Ovary (tissue), 9 donors: ENCODE measurements around the gene UBE3D. TPM values are rescaled to one million over a fixed set of nuclear protein-coding genes. Genes with fewer than 3 reads are reported as not detected.
"Not testable (repeated sequence)": the region's sequence is repeated elsewhere in the genome, so short reads cannot be mapped to it uniquely, and the experiment has no call there.

Source experiments
- DNase-seq, 5 donors: peaks; one replicate each; pipeline ENCODE4 v3.0.0-alpha.2; 2019 to 2020
- H3K27ac ChIP-seq, 2 donors: fragments of 200-600 bp; one replicate each; pipeline versions ENCODE4 v1.5.1 to v1.8.0; 2019 to 2022
- H3K27me3 ChIP-seq: fragments of 200-600 bp; one replicate; pipeline ENCODE4 v1.8.0; 2022
- H3K36me3 ChIP-seq: fragments of 200-600 bp; sonication (generic); one replicate; pipeline ENCODE4 v1.5.1; 2019
- H3K4me1 ChIP-seq: one replicate; pipeline ENCODE4 v1.8.1; 2013; ENCODE audit warnings: mild to moderate bottlenecking, moderate library complexity; ENCODE audit not compliant: insufficient read depth
- H3K4me3 ChIP-seq: fragments of 200-600 bp; sonication (generic); one replicate; pipeline ENCODE4 v1.5.1; 2017
- H3K9me3 ChIP-seq, 2 donors: fragments of 200-600 bp in 1 of 2; sonication (generic) in 1 of 2; one replicate each; pipeline versions ENCODE4 v1.5.1 to v1.8.1; 2013 to 2019; ENCODE audit warnings: mild to moderate bottlenecking in 1 of 2, moderate library complexity in 1 of 2
- EP300 ChIP-seq: sonication (generic); formaldehyde crosslinking; IDR thresholded peaks from one replicate; pipeline ENCODE4 v1.6.1; 2017; ENCODE audit warnings: antibody characterized with exemption
- POLR2A ChIP-seq: fragments of 450-650 bp; IDR thresholded peaks from one replicate; pipeline ENCODE4 v1.6.1; 2017; ENCODE audit warnings: antibody characterized with exemption, mild to moderate bottlenecking, moderate library complexity
- WGBS, 3 donors: extraction: QIAGEN DNeasy Blood & Tissue Kit in 1 of 3; methylation state at CpG; one replicate each; pipeline versions ENCODE4 v1.1.5 to v1.1.7; 2013 to 2017; 5-methylcytosine and 5-hydroxymethylcytosine counted together
- intact Hi-C, 4 donors: fragments of 100-400 bp; cut with DNase I; formaldehyde crosslinking; loops; one replicate each; pipeline versions ENCODE4 v1.11.0 to v1.15.1; 2022 to 2023
- polyA plus RNA-seq, 2 donors: library from polyadenylated mRNA; stranded (reverse); fragments of 200-250 nt in 1 of 2; fragments of 350-450 nt in 1 of 2; fragmentation: Illumina TruSeq in 1 of 2; extraction: RNeasy Lipid Tissue Mini Kit (QIAGEN cat#74804) in 1 of 2; gene quantifications; one replicate each; pipeline ENCODE4 v1.2.3, GENCODE V29; 2013 to 2014
- total RNA-seq, 7 donors: library from RNA; depleted of rRNA in 2 of 7; stranded (reverse); fragments of >200 nt in 2 of 7; fragmentation: NEBNext Ultra II Directional in 3 of 7; extraction: Animal tissue kit (Norgen Biotek cat#: 25700) in 3 of 7; gene quantifications; one replicate each; pipeline versions ENCODE4 v1.1.0 to v1.2.4, GENCODE V29; 2016 to 2023
- TF ChIP-seq, protein P1 (sequence below), 3 donors: fragments of 450-650 bp in 2 of 3; fragments of 200-600 bp in 1 of 3; IDR thresholded peaks; one replicate each; pipeline versions ENCODE4 v1.5.1 to v1.8.0; 2016 to 2022; ENCODE audit warnings: antibody characterized with exemption in 3 of 3, mild to moderate bottlenecking in 1 of 3
- donor health status: DM: no; HTN: no; CAD: no; lungs with moderate emphysema.
- donor health status: DM: no; HTN: no; CAD: no.
- donor health status: Bipolar disorder and iron deficiency.
- donor health status: DM: yes; HTN: yes; CAD: no.
- donor health status: DM: no; HTN: no; CAD: no.
- donor health status: DM: yes; HTN: yes; CAD: no.

The UBE3D gene
- total and polyA plus RNA-seq, 9 donors = 3.3 to 13.1 (median 5.9) TPM

DNA sequence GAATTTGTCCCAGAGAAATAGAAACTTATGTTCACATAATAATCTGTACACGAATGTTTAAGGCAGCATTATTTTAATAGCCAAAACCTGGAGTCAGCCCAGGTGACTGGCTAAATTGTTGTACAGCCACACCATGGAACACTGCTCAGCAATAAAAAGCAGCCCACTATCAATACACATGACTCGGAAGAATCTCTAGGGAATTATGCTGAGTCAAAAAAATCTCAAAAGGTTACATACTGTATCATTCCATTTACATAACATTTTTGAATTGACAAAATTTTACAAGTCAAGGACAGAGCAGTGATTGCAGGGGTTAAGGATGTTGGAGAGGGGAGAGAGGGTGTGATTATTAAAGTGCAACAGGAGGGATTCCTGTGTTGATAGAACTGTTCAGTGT lies 163.4 kb downstream of the UBE3D start:
- intact Hi-C loops = no loop called here
- Histone ChIP-seq H3K9me3 (no peaks in the 10 kb centered on the region), H3K27ac (no peak overlapping the region), H3K4me3 (no peak overlapping the region), H3K27me3 (no peaks in the 10 kb centered on the region), H3K36me3 (no peaks in the 10 kb centered on the region), H3K4me1 (no peaks in the 10 kb centered on the region)
- DNase-seq = no peak
- TF ChIP-seq, protein P1, sequence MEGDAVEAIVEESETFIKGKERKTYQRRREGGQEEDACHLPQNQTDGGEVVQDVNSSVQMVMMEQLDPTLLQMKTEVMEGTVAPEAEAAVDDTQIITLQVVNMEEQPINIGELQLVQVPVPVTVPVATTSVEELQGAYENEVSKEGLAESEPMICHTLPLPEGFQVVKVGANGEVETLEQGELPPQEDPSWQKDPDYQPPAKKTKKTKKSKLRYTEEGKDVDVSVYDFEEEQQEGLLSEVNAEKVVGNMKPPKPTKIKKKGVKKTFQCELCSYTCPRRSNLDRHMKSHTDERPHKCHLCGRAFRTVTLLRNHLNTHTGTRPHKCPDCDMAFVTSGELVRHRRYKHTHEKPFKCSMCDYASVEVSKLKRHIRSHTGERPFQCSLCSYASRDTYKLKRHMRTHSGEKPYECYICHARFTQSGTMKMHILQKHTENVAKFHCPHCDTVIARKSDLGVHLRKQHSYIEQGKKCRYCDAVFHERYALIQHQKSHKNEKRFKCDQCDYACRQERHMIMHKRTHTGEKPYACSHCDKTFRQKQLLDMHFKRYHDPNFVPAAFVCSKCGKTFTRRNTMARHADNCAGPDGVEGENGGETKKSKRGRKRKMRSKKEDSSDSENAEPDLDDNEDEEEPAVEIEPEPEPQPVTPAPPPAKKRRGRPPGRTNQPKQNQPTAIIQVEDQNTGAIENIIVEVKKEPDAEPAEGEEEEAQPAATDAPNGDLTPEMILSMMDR (IDR thresholded peaks at IDR 0.05) = no peak
- TF ChIP-seq POLR2A = no peak
- TF ChIP-seq EP300 = no peak
- WGBS, 3 donors = 47 to 61% (median 55%) methylated on average over 2 of the region's 2 CpGs

DNA sequence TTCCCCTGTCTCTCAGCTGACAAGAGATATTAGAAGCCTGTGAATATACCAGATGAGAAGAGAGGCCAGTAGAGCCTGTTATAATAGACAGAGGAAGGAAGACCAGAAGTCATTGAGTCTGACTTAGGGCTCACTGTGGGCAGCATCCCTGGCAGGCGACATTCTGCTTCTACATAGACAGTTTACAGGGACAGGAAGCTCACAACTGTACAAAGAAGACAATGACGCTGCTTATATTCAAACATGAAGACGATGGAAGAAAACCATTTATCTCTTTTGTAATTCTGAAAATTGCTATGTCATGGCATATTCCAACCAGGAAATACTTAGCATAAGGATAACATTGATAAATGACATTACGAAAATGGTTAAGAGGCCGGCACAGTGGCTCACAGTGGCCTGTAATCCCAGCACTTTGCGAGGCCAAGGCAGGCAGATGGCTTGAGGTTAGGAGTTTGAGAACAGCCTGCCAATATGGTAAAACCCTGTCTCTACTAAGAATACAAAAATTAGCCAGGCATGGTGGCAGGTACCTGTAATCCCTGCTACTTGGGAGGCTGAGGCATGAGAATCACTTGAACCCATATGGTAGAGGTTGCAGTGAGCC lies 170.9 kb downstream of the UBE3D start:
- 93 to 98% (median 95%) methylated on average over 6 of the region's 6 CpGs for WGBS, 3 donors
- DNase-seq = no peak
- H3K27me3 ChIP-seq = no peaks in the 10 kb centered on the region
- H3K27ac ChIP-seq = no peak overlapping the region
- H3K4me3 ChIP-seq = no peak overlapping the region
- no peaks in the 10 kb centered on the region for H3K4me1 ChIP-seq
- intact Hi-C loops = no loop called here
- no peaks in the 10 kb centered on the region for H3K36me3 ChIP-seq
- TF ChIP-seq EP300 (no peak), POLR2A (no peak)
- TF ChIP-seq, protein P1 (IDR thresholded peaks at IDR 0.05) = no peak
- H3K9me3 ChIP-seq = no peaks in the 10 kb centered on the region

DNA sequence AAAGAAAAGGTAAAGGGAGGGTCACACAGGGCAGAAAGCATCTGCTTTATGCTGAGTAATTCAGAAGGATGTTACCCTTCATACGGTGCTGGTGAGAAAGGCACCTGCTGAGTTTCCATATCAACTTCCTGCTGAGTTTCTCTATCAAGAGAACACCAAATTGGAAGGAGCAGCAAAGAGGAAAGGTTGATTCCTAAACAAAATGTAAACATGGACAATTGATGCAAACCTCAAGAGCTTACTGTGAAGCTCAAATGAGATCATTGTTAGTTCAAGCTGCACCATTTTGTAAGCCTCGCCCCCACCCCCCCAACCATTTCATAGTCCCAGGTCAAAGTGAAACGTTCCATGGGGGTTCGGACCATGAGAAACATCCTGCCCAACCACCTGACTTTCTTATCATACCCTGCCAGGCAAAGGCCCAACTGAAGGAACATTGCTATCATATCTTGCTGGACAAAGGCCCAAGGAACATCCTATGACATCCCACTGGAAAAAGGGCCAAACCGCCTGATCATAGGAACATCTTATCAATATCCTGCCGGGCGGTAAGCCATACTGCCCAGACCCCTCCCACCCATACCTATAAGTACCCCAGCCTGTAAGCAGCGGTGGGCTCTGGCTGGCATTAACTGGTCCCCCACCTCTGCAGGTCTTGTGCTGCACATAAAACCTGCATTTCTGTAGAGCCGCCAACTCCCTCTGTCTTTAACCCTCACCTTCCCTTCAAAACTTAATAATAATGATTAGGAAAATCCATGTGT lies 171.6 kb downstream of the UBE3D start:
- intact Hi-C loops = no loop called here
- no peaks in the 10 kb centered on the region for H3K27me3 ChIP-seq
- no peaks in the 10 kb centered on the region for H3K4me1 ChIP-seq
- H3K27ac ChIP-seq = no peak overlapping the region
- H3K36me3 ChIP-seq = no peaks in the 10 kb centered on the region
- DNase-seq = no peak
- no peaks in the 10 kb centered on the region for H3K9me3 ChIP-seq
- H3K4me3 ChIP-seq = no peak overlapping the region
- no peak for TF ChIP-seq EP300
- TF ChIP-seq, protein P1 (IDR thresholded peaks at IDR 0.05) = no peak
- no peak for TF ChIP-seq POLR2A
- WGBS, 3 donors = 81 to 87% (median 85%) methylated on average over 9 of the region's 9 CpGs

DNA sequence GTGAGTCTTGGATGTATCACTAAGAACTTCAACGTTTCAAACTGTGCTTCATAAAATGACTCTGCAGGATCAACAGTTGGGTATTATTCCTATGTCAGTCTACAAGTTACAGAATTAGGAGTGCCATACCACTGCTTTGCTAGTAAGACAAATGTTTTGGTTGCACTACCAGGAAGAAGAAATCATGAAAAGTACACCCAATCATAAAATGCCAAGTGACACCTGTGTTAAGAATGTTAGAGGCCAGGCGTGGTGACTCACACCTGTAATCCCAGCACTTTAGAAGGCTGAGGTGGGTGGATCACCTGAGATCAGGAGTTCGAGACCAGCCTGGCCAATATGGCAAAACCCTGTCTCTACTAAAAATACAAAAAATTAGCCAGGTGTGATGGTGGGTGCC lies 174.1 kb downstream of the UBE3D start:
- H3K9me3 ChIP-seq, H3K27me3 ChIP-seq, H3K36me3 ChIP-seq, intact Hi-C loops, H3K4me3 ChIP-seq, H3K4me1 ChIP-seq, DNase-seq, H3K27ac ChIP-seq: not testable (repeated sequence)
- WGBS, 3 donors = 73 to 84% (median 74%) methylated on average over 3 of the region's 3 CpGs

DNA sequence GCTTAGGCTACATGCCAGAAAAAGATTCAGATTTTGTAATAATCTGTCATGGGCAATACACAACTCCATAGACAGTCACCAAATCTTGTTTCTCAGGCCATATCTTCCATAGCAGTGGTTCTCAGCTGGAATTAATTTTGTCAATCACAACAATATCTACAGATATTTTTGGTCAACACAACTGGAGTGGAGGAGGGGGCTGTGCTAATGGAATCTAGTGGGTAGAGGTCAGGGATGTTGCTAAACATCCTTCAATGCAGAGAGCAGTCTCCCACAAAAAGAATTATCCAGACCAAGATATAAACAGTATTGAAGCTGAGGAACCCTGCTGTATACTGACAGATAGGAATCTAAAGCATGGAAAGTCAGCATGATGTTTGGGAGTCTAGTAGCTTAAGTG lies 174.6 kb downstream of the UBE3D start:
- Histone ChIP-seq H3K9me3 (no peaks in the 10 kb centered on the region), H3K27ac (no peak overlapping the region), H3K4me1 (no peaks in the 10 kb centered on the region), H3K36me3 (no peaks in the 10 kb centered on the region), H3K4me3 (no peak overlapping the region), H3K27me3 (no peaks in the 10 kb centered on the region)
- TF ChIP-seq EP300 (no peak), POLR2A (no peak)
- TF ChIP-seq, protein P1 (IDR thresholded peaks at IDR 0.05) = no peak
- no peak for DNase-seq
- intact Hi-C loops = no loop called here
